Lung (tissue), 12 donors: ENCODE measurements around the gene RTKN2. TPM values are rescaled to one million over a fixed set of nuclear protein-coding genes. Genes with fewer than 3 reads are reported as not detected.

Source experiments
- ATAC-seq: fragments of 200-7000 bp; cut with Tn5 transposase; one replicate; pipeline ENCODE4 v1.9.1; 2020; ENCODE audit warnings: moderate number of reproducible peaks; ENCODE audit not compliant: insufficient read depth, low FRiP score
- DNase-seq, 3 donors: peaks; one replicate each; pipeline ENCODE4 v3.0.0-alpha.2; 2013 to 2017
- H3K27ac ChIP-seq, 2 donors: one replicate each; pipeline ENCODE4 v1.5.1; 2013; ENCODE audit warnings: mild to moderate bottlenecking in 2 of 2, moderate library complexity in 2 of 2, control low read depth in 1 of 2, inconsistent platforms in 1 of 2, low read depth in 1 of 2, low read length in 1 of 2
- H3K27me3 ChIP-seq, 3 donors: one replicate each; pipeline ENCODE4 v1.5.1; 2013; ENCODE audit warnings: low read length in 2 of 3; ENCODE audit not compliant: control insufficient read depth in 3 of 3, insufficient read depth in 3 of 3
- H3K36me3 ChIP-seq, 4 donors: one replicate each; pipeline ENCODE4 v1.5.1; 2013; ENCODE audit warnings: low read length in 4 of 4, mild to moderate bottlenecking in 1 of 4, moderate library complexity in 1 of 4; ENCODE audit not compliant: control insufficient read depth in 4 of 4, insufficient read depth in 4 of 4
- H3K4me1 ChIP-seq, 5 donors: one replicate each; pipeline ENCODE4 v1.5.1; 2013; ENCODE audit warnings: low read length in 5 of 5, mild to moderate bottlenecking in 2 of 5, moderate library complexity in 1 of 5; ENCODE audit not compliant: control insufficient read depth in 5 of 5, insufficient read depth in 5 of 5
- H3K4me3 ChIP-seq: one replicate; pipeline ENCODE4 v1.5.1; 2013; ENCODE audit warnings: mild to moderate bottlenecking, control low read depth, moderate library complexity
- H3K9ac ChIP-seq, 2 donors: one replicate each; pipeline ENCODE4 v1.5.1; 2013; ENCODE audit warnings: low read length in 2 of 2, control low read depth in 1 of 2; ENCODE audit not compliant: insufficient read depth in 1 of 2
- H3K9me3 ChIP-seq, 4 donors: one replicate each; pipeline ENCODE4 v1.5.1; 2013; ENCODE audit warnings: low read length in 3 of 4, mild to moderate bottlenecking in 1 of 4, moderate library complexity in 1 of 4; ENCODE audit not compliant: control insufficient read depth in 4 of 4, insufficient read depth in 3 of 4
- WGBS, 2 donors: extraction: QIAGEN DNeasy Blood & Tissue Kit; methylation state at CpG; one replicate each; pipeline ENCODE4 v1.1.7; 2013; 5-methylcytosine and 5-hydroxymethylcytosine counted together
- polyA plus RNA-seq, 2 donors: library from polyadenylated mRNA; stranded (reverse); fragments of 200-250 nt; gene quantifications; one replicate each; pipeline ENCODE4 v1.2.1, GENCODE V29; 2013
- total RNA-seq, 2 donors: library from RNA; depleted of rRNA in 1 of 2; stranded (reverse); fragments of >200 nt in 1 of 2; gene quantifications; one replicate each; pipeline ENCODE4 v1.2.1, GENCODE V29; 2014 to 2021
- TF ChIP-seq, protein P1 (sequence below): IDR thresholded peaks from 2 replicates; pipeline ENCODE4 v1.5.1; 2012; ENCODE audit warnings: mild to moderate bottlenecking; ENCODE audit errors: control extremely low read depth, extremely low read depth
- donor health status: control.
- donor health status: control.
- donor health status: Bipolar disorder and iron deficiency.
- donor health status: healthy.
- donor health status: DM: yes; HTN: yes; CAD: no.

Gene RTKN2
- total and polyA plus RNA-seq, 4 donors = 3.7 to 34.7 (median 16.8) TPM

- no peak for ATAC-seq
- Histone ChIP-seq H3K27ac (no peak overlapping the region), H3K4me1 (no peaks in the 10 kb centered on the region), H3K36me3 (no peaks in the 10 kb centered on the region), H3K27me3 (no peaks in the 10 kb centered on the region), H3K9ac (no peak overlapping the region), H3K4me3 (no peak overlapping the region), H3K9me3 (no peaks in the 10 kb centered on the region)
- 94% methylated on average over 2 of the region's 2 CpGs for WGBS, 2 donors
- TF ChIP-seq, protein P1, sequence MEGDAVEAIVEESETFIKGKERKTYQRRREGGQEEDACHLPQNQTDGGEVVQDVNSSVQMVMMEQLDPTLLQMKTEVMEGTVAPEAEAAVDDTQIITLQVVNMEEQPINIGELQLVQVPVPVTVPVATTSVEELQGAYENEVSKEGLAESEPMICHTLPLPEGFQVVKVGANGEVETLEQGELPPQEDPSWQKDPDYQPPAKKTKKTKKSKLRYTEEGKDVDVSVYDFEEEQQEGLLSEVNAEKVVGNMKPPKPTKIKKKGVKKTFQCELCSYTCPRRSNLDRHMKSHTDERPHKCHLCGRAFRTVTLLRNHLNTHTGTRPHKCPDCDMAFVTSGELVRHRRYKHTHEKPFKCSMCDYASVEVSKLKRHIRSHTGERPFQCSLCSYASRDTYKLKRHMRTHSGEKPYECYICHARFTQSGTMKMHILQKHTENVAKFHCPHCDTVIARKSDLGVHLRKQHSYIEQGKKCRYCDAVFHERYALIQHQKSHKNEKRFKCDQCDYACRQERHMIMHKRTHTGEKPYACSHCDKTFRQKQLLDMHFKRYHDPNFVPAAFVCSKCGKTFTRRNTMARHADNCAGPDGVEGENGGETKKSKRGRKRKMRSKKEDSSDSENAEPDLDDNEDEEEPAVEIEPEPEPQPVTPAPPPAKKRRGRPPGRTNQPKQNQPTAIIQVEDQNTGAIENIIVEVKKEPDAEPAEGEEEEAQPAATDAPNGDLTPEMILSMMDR = no peak
- no peak for DNase-seq
Observed at GRCh38 chr10:62205750-62206399, 62.8 kb downstream of the RTKN2 start.

DNA sequence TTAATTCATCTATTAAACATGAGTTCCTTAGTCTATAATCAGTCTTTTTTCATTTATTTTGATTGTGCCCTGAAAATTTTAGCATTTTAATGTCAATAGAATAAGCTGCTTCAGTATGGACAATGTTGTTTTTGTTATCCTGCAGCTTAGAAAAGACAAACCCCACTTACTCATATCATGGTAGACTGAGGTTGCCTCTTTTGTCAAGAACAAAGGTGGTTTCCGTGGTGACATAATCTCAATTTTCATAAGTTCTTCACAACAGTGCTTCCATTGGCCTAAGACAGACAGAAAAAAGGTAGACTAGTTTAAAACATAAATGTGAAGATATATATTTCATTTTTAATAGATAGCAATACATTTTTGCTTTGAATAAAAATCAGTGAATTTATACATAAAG, 69.1 kb downstream of the RTKN2 start:
- ATAC-seq (no peak), DNase-seq (no peak)
- H3K4me3 ChIP-seq = no peak overlapping the region
- 91% methylated on average over 1 of the region's 1 CpG for WGBS, 2 donors
- TF ChIP-seq, protein P1 = no peak
- peaks cover 0 to 3% (median 0%) of the 10 kb centered on the region in 4 donors for H3K36me3 ChIP-seq
- no peaks in the 10 kb centered on the region for H3K27me3 ChIP-seq
- no peak overlapping the region for H3K27ac ChIP-seq
- H3K9ac ChIP-seq = no peak overlapping the region
- H3K9me3 ChIP-seq = no peaks in the 10 kb centered on the region
- H3K4me1 ChIP-seq = no peaks in the 10 kb centered on the region

GRCh38 chr10:62196528-62196927, 72.1 kb downstream of the RTKN2 start:
- Histone ChIP-seq H3K4me3 (no peak overlapping the region), H3K36me3 (peaks cover 0 to 3% (median 0%) of the 10 kb centered on the region in 4 donors), H3K9ac (no peak overlapping the region), H3K9me3 (no peaks in the 10 kb centered on the region), H3K4me1 (no peaks in the 10 kb centered on the region), H3K27me3 (no peaks in the 10 kb centered on the region), H3K27ac (no peak overlapping the region)
- no peak for ATAC-seq
- TF ChIP-seq, protein P1 = no peak
- DNase-seq = no peak

- H3K9me3 ChIP-seq = no peaks in the 10 kb centered on the region
- H3K4me1 ChIP-seq = no peaks in the 10 kb centered on the region
- TF ChIP-seq, protein P1 = no peak
- 82 to 96% methylated on average over 1 of the region's 1 CpG for WGBS, 2 donors
- H3K27ac ChIP-seq = no peak overlapping the region
- ATAC-seq = no peak
- H3K36me3 ChIP-seq = peaks cover 0 to 3% (median 0%) of the 10 kb centered on the region in 4 donors
- no peak overlapping the region for H3K9ac ChIP-seq
- DNase-seq = no peak
- no peaks in the 10 kb centered on the region for H3K27me3 ChIP-seq
- H3K4me3 ChIP-seq = no peak overlapping the region
Observed at GRCh38 chr10:62195675-62195926, 73.0 kb downstream of the RTKN2 start.
